ENCODE results near the gene MICALL1.

- TF ChIP-seq CTCF (IDR thresholded peaks at IDR 0.05 in 4 of 5, conservative IDR thresholded peaks at IDR 0.05 in 1 of 5), result no peak
- TF ChIP-seq POLR2A (IDR thresholded peaks at IDR 0.05), result no peak
These were observed 64.8 kb downstream of the MICALL1 start for GRCh38 chr22:37970864-37971263.
